Colonic mucosa (tissue), 4 donors: ENCODE results near the gene MACROD2. TPM values are rescaled to one million over a fixed set of nuclear protein-coding genes. Genes with fewer than 3 reads are reported as not detected.

Source experiments
- DNase-seq: peaks from one replicate; pipeline ENCODE4 v3.0.0-alpha.2; 2020
- H3K27ac ChIP-seq: fragments of 200-600 bp; one replicate; pipeline ENCODE4 v1.8.0; 2021
- H3K27me3 ChIP-seq: fragments of 200-600 bp; one replicate; pipeline ENCODE4 v1.8.0; 2021
- H3K36me3 ChIP-seq: fragments of 200-600 bp; one replicate; pipeline ENCODE4 v1.8.0; 2021
- H3K4me1 ChIP-seq: fragments of 200-600 bp; one replicate; pipeline ENCODE4 v1.8.0; 2021; ENCODE audit warnings: mild to moderate bottlenecking
- H3K4me3 ChIP-seq: fragments of 200-600 bp; one replicate; pipeline ENCODE4 v1.8.0; 2021
- H3K9ac ChIP-seq, 2 donors: one replicate each; pipeline ENCODE4 v1.7.0; 2013; ENCODE audit warnings: control low read depth in 2 of 2, low read depth in 2 of 2, low read length in 2 of 2
- H3K9me3 ChIP-seq: fragments of 200-600 bp; one replicate; pipeline ENCODE4 v1.8.0; 2021
- CTCF ChIP-seq: fragments of 200-600 bp; IDR thresholded peaks from one replicate; pipeline ENCODE4 v1.8.0; 2022; ENCODE audit warnings: antibody characterized with exemption, mild to moderate bottlenecking
- intact Hi-C: fragments of 100-400 bp; cut with DNase I; formaldehyde crosslinking; loops from one replicate; pipeline ENCODE4 v1.14.1; 2022
- total RNA-seq, 2 donors: library from RNA; stranded (reverse); fragmentation: NEBNext Ultra II Directional in 1 of 2; extraction: Animal tissue kit (Norgen Biotek cat#: 25700) in 1 of 2; gene quantifications; one replicate each; pipeline ENCODE4 v1.2.1, GENCODE V29; 2021
- donor health status: healthy.
- donor health status: DM: no; HTN: no; CAD: no.
- donor health status: DM: no; HTN: no; CAD: no.

The MACROD2 gene
- total RNA-seq, 2 donors from 2014 or later, result 3.2 to 3.3 TPM

- intact Hi-C loops, result no loop called here
- no peak overlapping the region for H3K9ac ChIP-seq
- H3K4me1 ChIP-seq, result no peaks in the 10 kb centered on the region
- no peak overlapping the region for H3K27ac ChIP-seq
- no peaks in the 10 kb centered on the region for H3K36me3 ChIP-seq
- no peak for TF ChIP-seq CTCF
- DNase-seq, result no peak
- no peaks in the 10 kb centered on the region for H3K27me3 ChIP-seq
- no peaks in the 10 kb centered on the region for H3K9me3 ChIP-seq
- H3K4me3 ChIP-seq, result no peak overlapping the region
These were observed 1622.8 kb downstream of the MACROD2 start for GRCh38 chr20:15618110-15618509.

GRCh38 chr20:15618912-15619311 is 1623.6 kb downstream of the MACROD2 start:
- no peaks in the 10 kb centered on the region for H3K9me3 ChIP-seq

GRCh38 chr20:15619341-15619740 is 1624.0 kb downstream of the MACROD2 start:
- Histone ChIP-seq H3K36me3 (no peaks in the 10 kb centered on the region), H3K27me3 (no peaks in the 10 kb centered on the region), H3K9me3 (no peaks in the 10 kb centered on the region), H3K4me1 (no peaks in the 10 kb centered on the region), H3K27ac (no peak overlapping the region), H3K4me3 (no peak overlapping the region), H3K9ac (no peak overlapping the region)
- no peak for DNase-seq
- TF ChIP-seq CTCF, result no peak
- intact Hi-C loops, result no loop called here

More at GRCh38 chr20:15618912-15619311, 1623.6 kb downstream of the MACROD2 start:
- H3K4me3 ChIP-seq, result no peak overlapping the region
- H3K4me1 ChIP-seq, result no peaks in the 10 kb centered on the region
- H3K36me3 ChIP-seq, result no peaks in the 10 kb centered on the region
- intact Hi-C loops, result no loop called here
- no peak for DNase-seq
- H3K27me3 ChIP-seq, result no peaks in the 10 kb centered on the region
- no peak overlapping the region for H3K9ac ChIP-seq
- no peak overlapping the region for H3K27ac ChIP-seq
- no peak for TF ChIP-seq CTCF

GRCh38 chr20:15619816-15620215 is 1624.5 kb downstream of the MACROD2 start:
- DNase-seq, result no peak
- H3K9ac ChIP-seq, result no peak overlapping the region
- H3K36me3 ChIP-seq, result no peaks in the 10 kb centered on the region
- no peak for TF ChIP-seq CTCF
- no peaks in the 10 kb centered on the region for H3K4me1 ChIP-seq
- H3K9me3 ChIP-seq, result no peaks in the 10 kb centered on the region
- no peaks in the 10 kb centered on the region for H3K27me3 ChIP-seq
- H3K4me3 ChIP-seq, result no peak overlapping the region
- intact Hi-C loops, result no loop called here
- H3K27ac ChIP-seq, result no peak overlapping the region

GRCh38 chr20:15622368-15622767 is 1627.1 kb downstream of the MACROD2 start:
- Histone ChIP-seq H3K4me1 (no peaks in the 10 kb centered on the region), H3K4me3 (no peak overlapping the region), H3K27ac (no peak overlapping the region), H3K9me3 (no peaks in the 10 kb centered on the region), H3K9ac (no peak overlapping the region), H3K27me3 (no peaks in the 10 kb centered on the region), H3K36me3 (no peaks in the 10 kb centered on the region)
- TF ChIP-seq CTCF, result no peak
- no peak for DNase-seq
- intact Hi-C loops, result no loop called here

- TF ChIP-seq CTCF, result no peak
- Histone ChIP-seq H3K9me3 (no peaks in the 10 kb centered on the region), H3K27ac (no peak overlapping the region), H3K4me1 (no peaks in the 10 kb centered on the region), H3K27me3 (no peaks in the 10 kb centered on the region), H3K9ac (no peak overlapping the region), H3K4me3 (no peak overlapping the region), H3K36me3 (no peaks in the 10 kb centered on the region)
- intact Hi-C loops, result no loop called here
- DNase-seq, result no peak
These were observed 1627.9 kb downstream of the MACROD2 start for GRCh38 chr20:15623215-15623614.
